Astrocyte (in vitro differentiated cells and primary cell): Measurements from ENCODE around the gene ABLIM2. TPM values are rescaled to one million over a fixed set of nuclear protein-coding genes. Genes with fewer than 3 reads are reported as not detected.

ENCODE experiments used
- DNase-seq: peaks from one replicate; pipeline ENCODE4 v3.0.0-alpha.2; 2010; ENCODE audit warnings: low read depth
- FAIRE-seq: peaks from 2 replicates; lab custom pipeline; 2011; peaks lifted over from hg19 to GRCh38; lab: Jason Lieb, UNC
- H2AFZ ChIP-seq: 2 replicates; pipeline ENCODE4 v1.6.0; 2012; ENCODE audit warnings: low read depth, low read length, inconsistent platforms
- H3K27ac ChIP-seq: 2 replicates; pipeline ENCODE4 v1.5.1; 2011; ENCODE audit warnings: low read depth, low read length, inconsistent platforms
- H3K27me3 ChIP-seq: 2 replicates; pipeline ENCODE4 v1.6.0; 2011; ENCODE audit warnings: low read length, inconsistent platforms; ENCODE audit not compliant: insufficient read depth
- H3K36me3 ChIP-seq: 2 replicates; pipeline ENCODE4 v1.5.1; 2011; ENCODE audit warnings: low read length, inconsistent platforms; ENCODE audit not compliant: insufficient read depth
- H3K4me1 ChIP-seq: 2 replicates; pipeline ENCODE4 v1.5.1; 2011; ENCODE audit warnings: low read length, inconsistent platforms; ENCODE audit not compliant: insufficient read depth
- H3K4me2 ChIP-seq: 2 replicates; pipeline ENCODE4 v1.6.0; 2012; ENCODE audit warnings: low read length, inconsistent platforms
- H3K4me3 ChIP-seq: 2 replicates; pipeline ENCODE4 v1.5.1; 2011; ENCODE audit warnings: low read depth, mild to moderate bottlenecking, low read length, inconsistent platforms; ENCODE audit not compliant: insufficient read depth
- H3K79me2 ChIP-seq: 2 replicates; pipeline ENCODE4 v1.6.0; 2012; ENCODE audit warnings: mild to moderate bottlenecking, low read length, inconsistent platforms; ENCODE audit not compliant: insufficient read depth
- H3K9ac ChIP-seq: 2 replicates; pipeline ENCODE4 v1.6.0; 2012; ENCODE audit warnings: mild to moderate bottlenecking, low read length, inconsistent platforms
- H3K9me3 ChIP-seq: 2 replicates; pipeline ENCODE4 v1.5.1; 2012; ENCODE audit warnings: low read depth, mild to moderate bottlenecking, low read length, inconsistent platforms; ENCODE audit not compliant: insufficient read depth
- H4K20me1 ChIP-seq: 2 replicates; pipeline ENCODE4 v1.6.0; 2012; ENCODE audit warnings: low read length, inconsistent platforms; ENCODE audit not compliant: insufficient read depth
- H3K27ac Mint-ChIP-seq: one replicate; pipeline ENCODE4 v1.8.0; 2021; ENCODE audit warnings: mild to moderate bottlenecking, mixed read lengths; ENCODE audit not compliant: unreplicated experiment
- H3K27me3 Mint-ChIP-seq: one replicate; pipeline ENCODE4 v1.8.0; 2021; ENCODE audit warnings: low read depth, mixed read lengths; ENCODE audit not compliant: unreplicated experiment
- H3K36me3 Mint-ChIP-seq: one replicate; pipeline ENCODE4 v1.8.0; 2021; ENCODE audit warnings: low read depth, mixed read lengths; ENCODE audit not compliant: unreplicated experiment
- H3K4me1 Mint-ChIP-seq: one replicate; pipeline ENCODE4 v1.8.0; 2021; ENCODE audit warnings: low read depth, mixed read lengths; ENCODE audit not compliant: unreplicated experiment
- H3K4me3 Mint-ChIP-seq: one replicate; pipeline ENCODE4 v1.8.0; 2021; ENCODE audit warnings: mild to moderate bottlenecking, moderate library complexity, mixed read lengths; ENCODE audit not compliant: unreplicated experiment
- H3K9me3 Mint-ChIP-seq: one replicate; pipeline ENCODE4 v1.8.0; 2021; ENCODE audit warnings: mild to moderate bottlenecking, mixed read lengths; ENCODE audit not compliant: unreplicated experiment
- EZH2 ChIP-seq: IDR thresholded peaks from 2 replicates; pipeline ENCODE4 v1.6.1; 2012; ENCODE audit warnings: mild to moderate bottlenecking, low read length, inconsistent platforms; ENCODE audit not compliant: insufficient read depth
- total RNA-seq: library from RNA; stranded (reverse); gene quantifications from 2 replicates; pipeline ENCODE4 v1.2.1, GENCODE V29; 2021
- TF ChIP-seq, protein P1 (sequence below): IDR thresholded peaks from 2 replicates; pipeline ENCODE4 v1.5.1; 2011; ENCODE audit warnings: low read depth, mild to moderate bottlenecking, inconsistent platforms, low read length, moderate library complexity; ENCODE audit not compliant: insufficient read depth

Gene ABLIM2
- total RNA-seq, 1 donor from 2014 or later = 0.50 TPM

- Histone ChIP-seq H3K4me3 (no peak overlapping the region), H3K9ac (no peak overlapping the region), H3K4me1 (no peaks in the 10 kb centered on the region), H3K9me3 (peaks cover 21% of the 10 kb centered on the region), H3K4me2 (no peak overlapping the region), H3K27ac (no peak overlapping the region), H4K20me1 (no peaks in the 10 kb centered on the region), H3K36me3 (no peaks in the 10 kb centered on the region), H3K27me3 (peaks cover 3% of the 10 kb centered on the region), H2AFZ (no peak overlapping the region), H3K79me2 (no peaks in the 10 kb centered on the region)
- H3K27me3 Mint-ChIP-seq = peaks cover 14% of the 10 kb centered on the region
- FAIRE-seq (no peak), DNase-seq (no peak)
- no peak overlapping the region for H3K27ac Mint-ChIP-seq
- H3K9me3 Mint-ChIP-seq = peaks cover 43% of the 10 kb centered on the region
- no peaks in the 10 kb centered on the region for H3K4me1 Mint-ChIP-seq
- no peaks in the 10 kb centered on the region for H3K36me3 Mint-ChIP-seq
- TF ChIP-seq EZH2 = no peak
- TF ChIP-seq, protein P1, sequence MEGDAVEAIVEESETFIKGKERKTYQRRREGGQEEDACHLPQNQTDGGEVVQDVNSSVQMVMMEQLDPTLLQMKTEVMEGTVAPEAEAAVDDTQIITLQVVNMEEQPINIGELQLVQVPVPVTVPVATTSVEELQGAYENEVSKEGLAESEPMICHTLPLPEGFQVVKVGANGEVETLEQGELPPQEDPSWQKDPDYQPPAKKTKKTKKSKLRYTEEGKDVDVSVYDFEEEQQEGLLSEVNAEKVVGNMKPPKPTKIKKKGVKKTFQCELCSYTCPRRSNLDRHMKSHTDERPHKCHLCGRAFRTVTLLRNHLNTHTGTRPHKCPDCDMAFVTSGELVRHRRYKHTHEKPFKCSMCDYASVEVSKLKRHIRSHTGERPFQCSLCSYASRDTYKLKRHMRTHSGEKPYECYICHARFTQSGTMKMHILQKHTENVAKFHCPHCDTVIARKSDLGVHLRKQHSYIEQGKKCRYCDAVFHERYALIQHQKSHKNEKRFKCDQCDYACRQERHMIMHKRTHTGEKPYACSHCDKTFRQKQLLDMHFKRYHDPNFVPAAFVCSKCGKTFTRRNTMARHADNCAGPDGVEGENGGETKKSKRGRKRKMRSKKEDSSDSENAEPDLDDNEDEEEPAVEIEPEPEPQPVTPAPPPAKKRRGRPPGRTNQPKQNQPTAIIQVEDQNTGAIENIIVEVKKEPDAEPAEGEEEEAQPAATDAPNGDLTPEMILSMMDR = no peak
- H3K4me3 Mint-ChIP-seq = no peak overlapping the region
Measured at GRCh38 chr4:8061573-8061972, 97.0 kb downstream of the ABLIM2 start.

DNA sequence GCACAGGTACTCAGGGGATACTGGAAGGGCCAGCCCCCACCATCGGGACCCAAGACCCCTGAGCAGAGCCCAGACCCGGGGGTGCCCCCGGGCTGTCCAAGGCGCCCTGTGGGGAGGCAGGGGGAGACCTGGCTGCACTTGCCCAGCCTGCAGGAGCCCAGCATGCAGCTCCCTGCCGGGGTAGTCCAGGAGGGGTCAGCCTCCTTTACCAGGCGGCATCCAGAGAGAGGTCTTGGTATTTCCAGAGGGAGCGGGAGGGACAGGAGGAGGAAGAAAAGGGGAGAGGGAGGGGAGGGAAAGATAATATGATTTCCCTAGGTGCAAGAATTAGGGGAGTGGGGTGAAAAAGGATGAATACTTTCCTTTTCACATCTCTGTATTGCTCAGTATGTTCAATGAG, 97.5 kb downstream of the ABLIM2 start:
- H3K9me3 ChIP-seq = peaks cover 20% of the 10 kb centered on the region
- no peak overlapping the region for H2AFZ ChIP-seq
- Mint-ChIP-seq H3K27ac (no peak overlapping the region), H3K36me3 (no peaks in the 10 kb centered on the region), H3K9me3 (peaks cover 41% of the 10 kb centered on the region), H3K4me1 (no peaks in the 10 kb centered on the region), H3K27me3 (peaks cover 11% of the 10 kb centered on the region), H3K4me3 (no peak overlapping the region)
- peaks cover 3% of the 10 kb centered on the region for H3K27me3 ChIP-seq
- no peak overlapping the region for H3K4me3 ChIP-seq
- no peak overlapping the region for H3K4me2 ChIP-seq
- no peaks in the 10 kb centered on the region for H3K36me3 ChIP-seq
- H3K27ac ChIP-seq = no peak overlapping the region
- no peaks in the 10 kb centered on the region for H3K79me2 ChIP-seq
- H4K20me1 ChIP-seq = no peaks in the 10 kb centered on the region
- TF ChIP-seq EZH2 = no peak
- TF ChIP-seq, protein P1 = no peak
- no peak overlapping the region for H3K9ac ChIP-seq
- no peak for FAIRE-seq
- DNase-seq = no peak
- no peaks in the 10 kb centered on the region for H3K4me1 ChIP-seq

- Histone ChIP-seq H3K4me2 (no peak overlapping the region), H3K4me1 (no peaks in the 10 kb centered on the region), H3K27ac (no peak overlapping the region), H3K4me3 (no peak overlapping the region), H3K9ac (no peak overlapping the region), H3K36me3 (no peaks in the 10 kb centered on the region), H2AFZ (no peak overlapping the region), H3K79me2 (no peaks in the 10 kb centered on the region), H3K9me3 (peaks cover 20% of the 10 kb centered on the region), H3K27me3 (peaks cover 3% of the 10 kb centered on the region), H4K20me1 (no peaks in the 10 kb centered on the region)
- Mint-ChIP-seq H3K27me3 (peaks cover 11% of the 10 kb centered on the region), H3K36me3 (no peaks in the 10 kb centered on the region), H3K4me3 (no peak overlapping the region), H3K9me3 (peaks cover 41% of the 10 kb centered on the region), H3K4me1 (no peaks in the 10 kb centered on the region), H3K27ac (no peak overlapping the region)
- DNase-seq (no peak), FAIRE-seq (no peak)
- no peak for TF ChIP-seq EZH2
- TF ChIP-seq, protein P1 = no peak
Measured at GRCh38 chr4:8060632-8061031, 98.0 kb downstream of the ABLIM2 start.
